Measurements from ENCODE around the gene C3.

Gene C3

GRCh38 chr19:6740589-6741343, 20.3 kb upstream of the C3 start:
- H3K9me3 ChIP-seq: no peaks in the 10 kb centered on the region
- H3K4me1 ChIP-seq (ENCODE audit: control insufficient read depth in 1 of 2, insufficient read depth in 1 of 2, low read depth in 1 of 2, low read length in 1 of 2): peaks cover 48 to 54% of the 10 kb centered on the region in 2 experiments
- peaks cover 46% of the 10 kb centered on the region for H3K27me3 ChIP-seq
- H3K36me3 ChIP-seq: no peaks in the 10 kb centered on the region
- peak overlapping the region; percentile 16 for H3K27ac ChIP-seq
- no peak for TF ChIP-seq CTCF (IDR thresholded peaks at IDR 0.05)
- peak overlapping the region; percentile 43 to 50 for H3K4me3 ChIP-seq (ENCODE audit: low read depth in 1 of 2, low read length in 1 of 2)

GRCh38 chr19:6739883-6740588, 19.6 kb upstream of the C3 start:
- peak overlapping the region; percentile 43 to 50 for H3K4me3 ChIP-seq (ENCODE audit: low read depth in 1 of 2, low read length in 1 of 2)
- no peak for TF ChIP-seq CTCF (IDR thresholded peaks at IDR 0.05)
- H3K27ac ChIP-seq: no peak overlapping the region
- peaks cover 53 to 59% of the 10 kb centered on the region in 2 experiments for H3K4me1 ChIP-seq (ENCODE audit: control insufficient read depth in 1 of 2, insufficient read depth in 1 of 2, low read depth in 1 of 2, low read length in 1 of 2)
- peaks cover 5% of the 10 kb centered on the region for H3K36me3 ChIP-seq
- H3K9me3 ChIP-seq: no peaks in the 10 kb centered on the region
- peaks cover 46% of the 10 kb centered on the region for H3K27me3 ChIP-seq

GRCh38 chr19:6739390-6739882, 19.0 kb upstream of the C3 start, which contains the start of gene TRIP10:
Gene TRIP10, plus strand, starts transcription at chr19:6739680. Its CDS starts 82 bp downstream, at chr19:6739762.
- peak within 1 kb of the TSS; percentile 43 to 99 for H3K4me3 ChIP-seq (ENCODE audit: low read depth in 1 of 2, low read length in 1 of 2)
- peaks cover 7% of the 10 kb centered on the region for H3K36me3 ChIP-seq
- TF ChIP-seq CTCF (IDR thresholded peaks at IDR 0.05): peak; percentile 7
- H3K4me1 ChIP-seq (ENCODE audit: control insufficient read depth in 1 of 2, insufficient read depth in 1 of 2, low read depth in 1 of 2, low read length in 1 of 2): peaks cover 53 to 59% of the 10 kb centered on the region in 2 experiments
- peak within 1 kb of the TSS; percentile 91 for H3K27ac ChIP-seq
- H3K27me3 ChIP-seq: peaks cover 42% of the 10 kb centered on the region
- no peaks in the 10 kb centered on the region for H3K9me3 ChIP-seq

GRCh38 chr19:6738787-6739389, 18.4 kb upstream of the C3 start:
- Histone ChIP-seq H3K27me3 (peaks cover 38% of the 10 kb centered on the region), H3K36me3 (peaks cover 12% of the 10 kb centered on the region), H3K9me3 (no peaks in the 10 kb centered on the region), H3K27ac (peak overlapping the region; percentile 91), H3K4me1 (ENCODE audit: control insufficient read depth in 1 of 2, insufficient read depth in 1 of 2, low read depth in 1 of 2, low read length in 1 of 2) (peaks cover 53 to 59% of the 10 kb centered on the region in 2 experiments), H3K4me3 (ENCODE audit: low read depth in 1 of 2, low read length in 1 of 2) (peak overlapping the region; percentile 27 to 99)
- no peak for TF ChIP-seq CTCF (IDR thresholded peaks at IDR 0.05)

Measured in neutrophil (primary cell).